Islet of Langerhans (tissue), 1 donor: ENCODE measurements around the gene KDM1A.

Experiments
- FAIRE-seq: peaks from one replicate; lab custom pipeline; 2011; peaks lifted over from hg19 to GRCh38; lab: Jason Lieb, UNC

The KDM1A gene

DNA sequence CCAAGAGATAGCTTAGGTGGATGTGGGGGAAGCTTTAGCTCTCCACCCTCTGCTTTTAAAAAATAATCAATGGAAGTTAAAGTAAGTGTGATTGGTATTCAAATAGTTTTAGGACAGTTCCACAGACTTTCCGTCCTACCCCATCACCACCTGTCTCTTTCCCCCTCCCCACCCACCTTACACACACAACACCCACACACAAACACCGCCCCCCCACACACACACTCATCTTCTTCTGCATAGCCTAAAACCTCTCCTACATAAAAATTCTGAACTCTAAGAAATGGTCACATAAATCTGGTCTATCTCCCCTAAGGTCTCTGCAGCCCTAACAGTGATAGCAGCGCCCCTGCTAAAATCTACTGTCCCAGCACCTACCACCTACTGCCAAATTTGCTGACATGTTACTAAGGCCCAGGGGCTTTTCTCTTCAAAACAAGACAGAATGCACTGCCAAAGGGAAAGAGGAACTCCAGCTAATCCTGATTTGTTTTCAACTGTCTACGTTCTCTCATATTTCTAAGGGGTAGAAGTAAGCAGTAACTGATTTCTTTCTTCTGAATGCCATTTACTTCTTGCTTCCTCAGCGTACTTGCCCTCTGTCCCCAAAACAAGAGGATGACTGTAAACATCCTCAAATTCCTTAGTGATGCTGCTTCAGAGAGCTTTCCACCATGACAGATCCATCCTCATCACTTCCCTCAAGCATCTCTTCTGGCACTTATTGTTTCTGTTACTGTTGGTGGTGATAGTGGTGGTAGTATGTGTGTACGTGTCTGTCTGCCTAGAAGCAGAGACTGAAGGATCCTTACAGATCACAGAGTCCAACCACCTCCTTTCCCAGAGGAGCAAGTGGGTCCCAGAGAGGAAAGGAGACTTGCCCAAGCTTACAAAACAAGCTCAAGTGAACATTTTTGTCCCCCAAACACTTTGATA lies 92.6 kb downstream of the KDM1A start:
- no peak for FAIRE-seq

GRCh38 chr1:23114424-23115079 lies 95.3 kb downstream of the KDM1A start:
- no peak for FAIRE-seq

- FAIRE-seq, result no peak
Observed at GRCh38 chr1:23116216-23116836, 97.1 kb downstream of the KDM1A start.

DNA sequence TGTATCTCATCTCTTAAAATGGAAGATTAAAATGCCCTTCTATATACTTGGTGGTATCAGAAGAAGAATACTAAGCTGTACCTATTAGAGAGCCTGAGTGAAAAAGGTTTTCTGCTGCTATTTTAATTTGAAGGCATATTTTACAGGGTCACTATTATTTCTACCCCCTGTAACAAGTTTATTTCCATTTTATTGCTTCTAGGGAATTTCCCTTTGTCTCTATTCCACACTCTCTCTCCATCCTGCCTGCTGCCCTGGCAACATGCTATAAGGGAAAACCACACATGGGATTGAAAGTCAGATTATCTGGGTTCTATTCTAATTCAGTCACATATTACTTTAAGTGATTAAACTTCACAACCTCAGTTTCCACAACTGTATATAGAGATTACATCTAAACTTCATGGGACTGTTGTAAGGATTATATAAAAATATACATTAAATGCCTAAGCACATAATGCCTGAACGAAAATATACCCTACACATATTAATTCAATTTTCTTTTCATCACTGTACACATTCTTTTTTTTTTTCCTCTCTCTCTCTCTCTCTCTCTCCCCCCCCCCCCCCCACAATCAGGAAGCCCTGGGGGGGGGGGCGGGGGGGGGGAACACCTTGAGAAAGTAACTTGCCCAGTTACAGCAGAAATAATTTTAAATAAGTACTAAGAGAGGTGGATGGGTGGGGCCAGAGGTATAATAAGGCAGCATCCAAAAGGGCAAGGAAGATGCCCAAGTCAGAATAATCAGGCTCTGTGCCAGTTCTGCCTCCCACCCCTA lies 97.8 kb downstream of the KDM1A start:
- FAIRE-seq, result no peak

- no peak for FAIRE-seq
Observed at GRCh38 chr1:23118407-23118806, 99.1 kb downstream of the KDM1A start.

DNA sequence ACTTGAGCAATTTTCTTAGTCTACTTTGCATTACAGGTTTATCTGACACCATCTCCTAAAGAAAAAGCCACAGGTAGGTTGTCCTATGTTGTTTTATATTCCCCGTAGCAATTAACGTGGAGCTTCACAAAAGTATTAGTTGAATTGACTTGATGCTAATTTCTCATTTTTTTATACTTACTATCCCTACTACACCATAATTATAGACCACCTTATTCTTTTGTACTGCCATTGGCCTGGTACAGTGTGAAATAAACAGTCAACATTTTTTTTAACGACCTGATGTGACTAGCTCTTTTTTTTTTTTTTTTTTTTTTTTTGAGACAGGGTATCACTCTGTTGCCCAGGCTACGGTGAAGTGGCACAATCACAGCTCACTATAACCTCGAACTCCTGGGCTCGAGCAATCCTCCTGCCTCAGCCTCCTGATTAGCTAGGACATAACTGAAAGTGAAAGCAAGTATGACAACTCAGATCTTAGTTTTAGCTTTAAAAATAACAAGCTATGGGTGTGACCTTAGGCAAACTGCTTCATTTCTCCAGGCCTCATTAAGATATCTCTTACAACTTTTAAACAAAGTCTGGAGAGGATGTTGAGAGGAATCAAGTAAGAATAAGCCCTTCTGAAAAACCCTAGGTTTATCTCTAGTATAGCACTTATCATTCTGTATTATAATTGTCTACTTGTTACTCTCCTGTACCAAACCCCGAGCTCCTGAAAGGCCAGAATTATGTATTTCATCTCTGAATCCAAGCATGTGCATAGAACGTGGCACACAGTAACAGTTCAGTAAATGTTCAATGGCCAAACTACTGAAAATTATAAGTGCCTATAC lies 99.9 kb downstream of the KDM1A start:
- FAIRE-seq, result no peak

GRCh38 chr1:23120383-23120782 lies 101.1 kb downstream of the KDM1A start:
- FAIRE-seq, result no peak

DNA sequence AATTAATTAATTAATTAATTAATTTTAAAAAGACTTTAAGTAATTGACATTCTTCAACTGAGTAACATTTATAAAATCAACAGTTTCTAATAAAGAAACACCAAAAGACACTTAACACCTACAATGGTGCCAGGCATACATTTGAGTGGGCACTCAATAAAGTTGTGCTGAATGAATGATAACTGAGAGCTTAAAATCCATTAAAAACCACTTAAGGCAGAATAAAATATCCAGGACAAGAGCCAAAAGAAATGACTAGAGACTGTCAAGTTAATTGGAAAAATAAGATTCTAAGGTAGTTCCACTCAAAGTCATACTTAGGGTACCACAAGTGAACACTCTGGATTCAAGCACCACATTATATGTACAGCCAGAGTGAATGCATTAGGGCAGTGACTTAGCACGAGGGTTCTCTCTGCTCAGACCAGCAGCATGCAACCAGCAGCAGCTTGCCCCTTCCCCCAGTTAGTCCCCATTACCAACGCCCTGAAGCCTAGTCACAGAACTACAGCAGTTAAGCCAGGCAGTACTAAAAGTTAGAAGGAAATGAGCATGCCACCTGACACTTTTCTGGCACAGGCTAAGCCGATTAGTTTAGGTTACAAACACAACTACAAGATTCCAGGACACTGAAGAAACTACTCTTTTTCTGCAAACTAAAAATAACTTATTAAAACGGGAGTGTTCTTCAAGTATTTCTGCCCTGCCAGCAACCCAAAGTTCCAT lies 102.9 kb downstream of the KDM1A start:
- FAIRE-seq, result no peak

GRCh38 chr1:23122796-23123195 lies 103.5 kb downstream of the KDM1A start:
- FAIRE-seq, result no peak

DNA sequence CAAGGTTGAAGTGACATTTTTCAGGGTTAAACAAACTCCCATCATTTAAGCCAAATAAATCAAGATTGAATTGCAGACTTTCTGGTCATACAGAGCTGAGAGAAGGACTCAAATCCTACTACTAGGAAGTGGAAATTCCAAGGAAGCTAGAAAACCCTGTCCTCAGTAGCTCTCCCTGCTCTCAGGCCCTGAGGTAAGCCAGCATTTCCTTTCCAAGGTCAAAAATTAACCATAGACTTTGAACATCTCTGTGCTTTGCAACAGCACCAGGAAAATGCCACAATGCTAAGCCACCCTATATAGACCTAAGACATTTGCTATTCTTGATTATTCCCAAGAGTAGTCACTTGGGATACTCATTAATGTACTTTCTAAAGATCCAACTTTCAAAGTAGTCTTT lies 104.3 kb downstream of the KDM1A start:
- no peak for FAIRE-seq

GRCh38 chr1:23124259-23125026 lies 105.2 kb downstream of the KDM1A start:
- no peak for FAIRE-seq

DNA sequence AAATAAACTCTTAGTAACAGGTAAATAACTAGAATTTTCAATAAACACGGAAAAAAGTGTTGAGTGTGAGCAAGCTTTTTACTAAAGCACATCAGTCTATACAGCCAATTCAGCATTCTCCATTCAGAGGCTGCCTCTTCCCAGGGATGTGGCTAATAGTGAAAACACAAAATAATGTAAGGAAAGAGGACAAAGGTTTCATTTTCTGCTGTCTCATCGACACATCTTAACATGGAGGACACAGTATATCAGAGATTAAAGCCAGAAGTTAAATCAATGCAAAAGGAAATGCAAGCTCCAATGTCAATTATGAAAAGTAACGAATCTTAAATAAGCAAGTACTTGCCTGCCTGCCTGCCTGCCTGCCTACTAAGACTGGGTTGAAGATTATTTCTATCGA lies 106.2 kb downstream of the KDM1A start:
- no peak for FAIRE-seq

DNA sequence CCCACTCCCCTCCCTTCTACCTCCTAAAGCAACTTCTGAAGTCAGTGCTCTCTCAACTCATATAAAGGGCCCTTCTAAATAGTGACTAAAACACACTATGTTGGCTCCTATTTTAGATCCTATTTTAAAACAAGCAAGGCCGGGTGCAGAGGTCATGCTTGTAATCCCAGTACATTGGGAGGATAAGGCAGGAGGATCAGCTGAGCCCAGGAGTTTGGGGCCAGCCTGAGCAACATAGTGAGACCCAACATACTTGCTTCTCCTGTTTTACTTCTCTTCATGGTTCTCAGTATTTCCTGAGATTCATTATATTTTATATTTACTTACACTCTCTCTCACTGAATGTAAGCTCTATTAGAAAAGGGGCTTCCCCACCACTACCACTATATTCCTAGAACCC lies 106.9 kb downstream of the KDM1A start:
- no peak for FAIRE-seq

DNA sequence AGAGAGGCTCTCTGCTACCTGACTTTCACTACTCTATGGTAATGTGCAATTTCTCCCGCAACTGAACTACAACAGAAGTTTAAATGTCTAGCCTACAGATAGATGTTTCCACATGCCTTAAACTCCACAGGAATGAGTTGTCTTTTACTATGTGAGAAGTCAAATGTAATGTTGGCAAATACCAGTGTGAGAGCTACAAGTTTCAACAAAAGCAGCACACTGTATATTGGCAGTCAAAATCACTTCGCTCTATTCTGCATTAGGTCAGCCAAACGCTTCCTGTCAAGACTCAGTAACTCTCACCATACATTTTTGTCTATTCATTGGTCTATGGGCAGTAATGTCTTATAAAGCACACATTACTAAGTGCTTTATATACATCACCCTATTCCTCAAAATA lies 107.5 kb downstream of the KDM1A start:
- no peak for FAIRE-seq

GRCh38 chr1:23129846-23130245 lies 110.6 kb downstream of the KDM1A start:
- FAIRE-seq, result no peak

DNA sequence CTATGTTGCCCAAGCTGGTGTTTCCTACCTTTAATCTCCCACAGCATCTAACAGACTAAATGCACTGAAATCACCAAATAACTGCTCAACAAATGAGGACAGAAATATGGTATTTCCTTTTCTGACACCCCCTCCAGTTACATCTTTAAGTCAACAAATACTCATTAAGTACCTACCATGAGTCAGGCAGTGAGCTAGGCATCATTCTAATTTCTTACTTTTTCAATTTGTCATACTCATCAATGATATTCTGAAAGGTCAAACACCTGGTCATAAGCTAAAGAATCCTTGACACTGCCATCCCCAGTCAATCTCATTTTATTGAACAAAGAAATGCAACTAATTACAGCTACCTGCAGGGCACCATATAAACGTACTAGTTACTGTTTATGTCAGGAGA lies 112.8 kb downstream of the KDM1A start:
- FAIRE-seq, result no peak
